Measurements from ENCODE around the gene CETN3. TPM values are rescaled to one million over a fixed set of nuclear protein-coding genes. Genes with fewer than 3 reads are reported as not detected.
A peak's percentile ranks its signal among the peaks of the same experiment; 100 is the strongest.

Gene CETN3
- total and polyA plus RNA-seq, 9 of the 15 experiments (the other 6 are each of a cell fraction or from before 2014, with no cell fraction given), result 43.3 to 113 (median 82.4) TPM

DNA sequence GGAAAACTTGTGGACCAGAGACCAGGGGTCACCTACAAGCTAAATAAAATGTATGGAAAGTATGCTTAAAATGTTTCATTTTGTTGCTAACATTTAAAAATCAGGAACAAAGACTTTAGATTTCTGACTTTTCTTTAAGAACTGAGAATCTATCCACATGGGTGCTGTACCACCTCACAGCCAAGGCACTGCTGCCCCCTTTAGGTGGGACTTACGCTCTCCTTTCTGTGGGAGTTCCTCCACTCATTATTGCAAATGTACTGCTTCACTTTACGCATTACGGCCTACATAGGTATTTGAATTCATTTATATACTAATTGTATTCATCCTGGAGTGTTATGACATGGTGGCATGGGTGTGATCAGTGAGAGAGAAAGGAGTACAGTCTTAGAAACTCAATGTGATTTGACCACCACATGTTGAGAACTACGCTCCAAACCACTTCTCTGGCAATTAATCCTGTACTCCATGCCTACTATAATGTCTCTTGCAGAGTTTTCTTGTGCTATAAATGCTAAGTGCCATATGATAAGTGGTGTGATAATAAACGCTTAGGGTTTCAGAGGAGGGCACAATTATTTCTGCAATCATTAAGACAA lies 24.7 kb upstream of the CETN3 start:
- in situ Hi-C loops (cut with MboI) (loop anchor here (10.0 kb wide), 1 partner anchor 171 kb away; no protein-coding TSS in a partner anchor), intact Hi-C loops (cut with micrococcal nuclease) (loop anchor here (2.0 to 5.0 kb wide), 4 partner anchors 47 to 1705 kb away; no protein-coding TSS in a partner anchor)
- no peaks in the 10 kb centered on the region for H4K20me1 ChIP-seq (replicated peaks; ENCODE audit: control insufficient read depth, insufficient read depth, low read length)
- no peak overlapping the region for H3K4me3 ChIP-seq
- POLR2A ChIA-PET, result no interaction called here
- no peak overlapping the region for H3K4me2 ChIP-seq (ENCODE audit: insufficient read depth, low read length)
- no peak overlapping the region for H3K9ac ChIP-seq (ENCODE audit: insufficient read depth in 1 of 2, low read depth in 2 of 2, low read length in 2 of 2)
- H2AFZ ChIP-seq (ENCODE audit: low read depth, low read length), result peak overlapping the region; percentile 41; the same call in 1 of the 2 replicates
- H3K4me1 ChIP-seq (replicated peaks in 1 of 2; ENCODE audit: control insufficient read depth in 2 of 2, insufficient read depth in 2 of 2, low read length in 2 of 2), result no peaks in the 10 kb centered on the region
- H3K27ac ChIP-seq (ENCODE audit: extremely low read depth, low read depth, low read length), result no peak overlapping the region
- no peaks in the 10 kb centered on the region for H3K79me2 ChIP-seq (ENCODE audit: control insufficient read depth, insufficient read depth, low read length)
- H3K9me3 ChIP-seq (replicated peaks; ENCODE audit: control insufficient read depth, insufficient read depth, low read depth, low read length), result no peaks in the 10 kb centered on the region
- DNase-seq (ENCODE audit: extremely low read depth in 1 of 4, low spot score in 3 of 4) (peak; percentile 29 to 77 (median 44)), FAIRE-seq (peak; percentile 87), ATAC-seq (peak; percentile 98)
- BruUV-seq (replicated peaks), result no TSS peak
- H3K27me3 ChIP-seq (ENCODE audit: control insufficient read depth in 2 of 2, insufficient read depth in 2 of 2, low read length in 2 of 2), result no peaks in the 10 kb centered on the region
- H3K36me3 ChIP-seq (ENCODE audit: control insufficient read depth, insufficient read depth, low read length), result no peaks in the 10 kb centered on the region
- WGBS (ENCODE audit: insufficient coverage, low coverage, missing lambda C conversion rate), result 31% methylated on average over 5 of the region's 5 CpGs
- no peaks in the 10 kb centered on the region for H3K9me1 ChIP-seq (ENCODE audit: control insufficient read depth, insufficient read depth, low read length)
- CTCF ChIA-PET (ENCODE audit: low intra/inter-chr PET ratio), result interaction anchor here (0.5 to 1.1 kb wide), 2 partner anchors 474 to 1704 kb away, joined by 3 read pairs; no protein-coding TSS in a partner anchor
- TF ChIP-seq ATF1 (CRISPR knock-in tag; IDR thresholded peaks at IDR 0.05), result no peak
- no peak for TF ChIP-seq ATF1 (tag; IDR thresholded peaks at IDR 0.05)
- TF ChIP-seq, protein P1, sequence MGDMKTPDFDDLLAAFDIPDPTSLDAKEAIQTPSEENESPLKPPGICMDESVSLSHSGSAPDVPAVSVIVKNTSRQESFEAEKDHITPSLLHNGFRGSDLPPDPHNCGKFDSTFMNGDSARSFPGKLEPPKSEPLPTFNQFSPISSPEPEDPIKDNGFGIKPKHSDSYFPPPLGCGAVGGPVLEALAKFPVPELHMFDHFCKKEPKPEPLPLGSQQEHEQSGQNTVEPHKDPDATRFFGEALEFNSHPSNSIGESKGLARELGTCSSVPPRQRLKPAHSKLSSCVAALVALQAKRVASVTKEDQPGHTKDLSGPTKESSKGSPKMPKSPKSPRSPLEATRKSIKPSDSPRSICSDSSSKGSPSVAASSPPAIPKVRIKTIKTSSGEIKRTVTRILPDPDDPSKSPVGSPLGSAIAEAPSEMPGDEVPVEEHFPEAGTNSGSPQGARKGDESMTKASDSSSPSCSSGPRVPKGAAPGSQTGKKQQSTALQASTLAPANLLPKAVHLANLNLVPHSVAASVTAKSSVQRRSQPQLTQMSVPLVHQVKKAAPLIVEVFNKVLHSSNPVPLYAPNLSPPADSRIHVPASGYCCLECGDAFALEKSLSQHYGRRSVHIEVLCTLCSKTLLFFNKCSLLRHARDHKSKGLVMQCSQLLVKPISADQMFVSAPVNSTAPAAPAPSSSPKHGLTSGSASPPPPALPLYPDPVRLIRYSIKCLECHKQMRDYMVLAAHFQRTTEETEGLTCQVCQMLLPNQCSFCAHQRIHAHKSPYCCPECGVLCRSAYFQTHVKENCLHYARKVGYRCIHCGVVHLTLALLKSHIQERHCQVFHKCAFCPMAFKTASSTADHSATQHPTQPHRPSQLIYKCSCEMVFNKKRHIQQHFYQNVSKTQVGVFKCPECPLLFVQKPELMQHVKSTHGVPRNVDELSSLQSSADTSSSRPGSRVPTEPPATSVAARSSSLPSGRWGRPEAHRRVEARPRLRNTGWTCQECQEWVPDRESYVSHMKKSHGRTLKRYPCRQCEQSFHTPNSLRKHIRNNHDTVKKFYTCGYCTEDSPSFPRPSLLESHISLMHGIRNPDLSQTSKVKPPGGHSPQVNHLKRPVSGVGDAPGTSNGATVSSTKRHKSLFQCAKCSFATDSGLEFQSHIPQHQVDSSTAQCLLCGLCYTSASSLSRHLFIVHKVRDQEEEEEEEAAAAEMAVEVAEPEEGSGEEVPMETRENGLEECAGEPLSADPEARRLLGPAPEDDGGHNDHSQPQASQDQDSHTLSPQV (IDR thresholded peaks at IDR 0.05), result no peak
- no peak for TF ChIP-seq ETV6 (IDR thresholded peaks at IDR 0.05; ENCODE audit: borderline replicate concordance in 1 of 2, low read depth in 2 of 2, low read length in 1 of 2)
- TF ChIP-seq ETV6 (CRISPR knock-in tag; IDR thresholded peaks at IDR 0.05; ENCODE audit: borderline replicate concordance), result no peak
- TF ChIP-seq JUNB (CRISPR knock-in tag; conservative IDR thresholded peaks at IDR 0.05), result no peak
- no peak for TF ChIP-seq MEIS2 (IDR thresholded peaks at IDR 0.05; ENCODE audit: partially characterized antibody)
- TF ChIP-seq, protein P2, sequence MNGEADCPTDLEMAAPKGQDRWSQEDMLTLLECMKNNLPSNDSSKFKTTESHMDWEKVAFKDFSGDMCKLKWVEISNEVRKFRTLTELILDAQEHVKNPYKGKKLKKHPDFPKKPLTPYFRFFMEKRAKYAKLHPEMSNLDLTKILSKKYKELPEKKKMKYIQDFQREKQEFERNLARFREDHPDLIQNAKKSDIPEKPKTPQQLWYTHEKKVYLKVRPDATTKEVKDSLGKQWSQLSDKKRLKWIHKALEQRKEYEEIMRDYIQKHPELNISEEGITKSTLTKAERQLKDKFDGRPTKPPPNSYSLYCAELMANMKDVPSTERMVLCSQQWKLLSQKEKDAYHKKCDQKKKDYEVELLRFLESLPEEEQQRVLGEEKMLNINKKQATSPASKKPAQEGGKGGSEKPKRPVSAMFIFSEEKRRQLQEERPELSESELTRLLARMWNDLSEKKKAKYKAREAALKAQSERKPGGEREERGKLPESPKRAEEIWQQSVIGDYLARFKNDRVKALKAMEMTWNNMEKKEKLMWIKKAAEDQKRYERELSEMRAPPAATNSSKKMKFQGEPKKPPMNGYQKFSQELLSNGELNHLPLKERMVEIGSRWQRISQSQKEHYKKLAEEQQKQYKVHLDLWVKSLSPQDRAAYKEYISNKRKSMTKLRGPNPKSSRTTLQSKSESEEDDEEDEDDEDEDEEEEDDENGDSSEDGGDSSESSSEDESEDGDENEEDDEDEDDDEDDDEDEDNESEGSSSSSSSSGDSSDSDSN (IDR thresholded peaks at IDR 0.05; ENCODE audit: borderline replicate concordance in 1 of 2, low read depth in 2 of 2, low read length in 2 of 2), result no peak
- no peak for TF ChIP-seq ZNF282 (CRISPR knock-in tag; IDR thresholded peaks at IDR 0.05)
- no peak for TF ChIP-seq FOSL1 (tag; conservative IDR thresholded peaks at IDR 0.05)
- TF ChIP-seq SRSF1 (IDR thresholded peaks at IDR 0.05; ENCODE audit: low read depth, low read length), result no peak
- TF ChIP-seq, protein P3, sequence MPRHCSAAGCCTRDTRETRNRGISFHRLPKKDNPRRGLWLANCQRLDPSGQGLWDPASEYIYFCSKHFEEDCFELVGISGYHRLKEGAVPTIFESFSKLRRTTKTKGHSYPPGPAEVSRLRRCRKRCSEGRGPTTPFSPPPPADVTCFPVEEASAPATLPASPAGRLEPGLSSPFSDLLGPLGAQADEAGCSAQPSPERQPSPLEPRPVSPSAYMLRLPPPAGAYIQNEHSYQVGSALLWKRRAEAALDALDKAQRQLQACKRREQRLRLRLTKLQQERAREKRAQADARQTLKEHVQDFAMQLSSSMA (CRISPR knock-in tag; IDR thresholded peaks at IDR 0.05), result no peak
- TF ChIP-seq CREM (IDR thresholded peaks at IDR 0.05; ENCODE audit: low read depth), result peak; percentile 38
- no peak for TF ChIP-seq ZBTB2 (IDR thresholded peaks at IDR 0.05)

Measured in K562 (cell line).